NCI-H524 treated with DMSO at 0.1 percent for 48 hours (cell line): ENCODE measurements around the gene WDR7.
A peak's percentile ranks its signal among the peaks of the same experiment; 100 is the strongest.

Experiments
- DNase-seq: peaks from one replicate; lab custom pipeline; 2025; lab: John Stamatoyannopoulos, UW

Gene WDR7

DNA sequence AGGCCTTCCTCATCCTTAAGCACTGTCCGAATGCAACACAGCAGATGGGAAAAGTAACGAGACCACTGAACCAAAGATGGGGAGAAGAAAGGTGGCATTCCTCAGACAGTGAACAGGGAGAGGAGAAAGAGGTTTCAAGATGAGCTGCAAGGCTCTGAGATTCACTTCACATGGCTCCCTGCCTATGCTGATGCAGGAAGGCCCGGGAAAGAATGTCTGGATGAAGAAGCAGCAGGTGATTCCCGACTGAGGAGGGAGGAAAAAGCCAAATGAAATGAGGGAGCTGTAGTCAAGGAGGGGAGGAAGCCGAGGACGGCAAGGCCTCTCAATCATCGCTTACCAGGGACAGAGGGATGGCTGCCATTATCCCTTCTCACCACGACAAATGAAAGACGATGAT lies 397.2 kb downstream of the WDR7 start:
- no peak for DNase-seq

GRCh38 chr18:57048859-57049258 lies 397.7 kb downstream of the WDR7 start:
- DNase-seq, result no peak

DNA sequence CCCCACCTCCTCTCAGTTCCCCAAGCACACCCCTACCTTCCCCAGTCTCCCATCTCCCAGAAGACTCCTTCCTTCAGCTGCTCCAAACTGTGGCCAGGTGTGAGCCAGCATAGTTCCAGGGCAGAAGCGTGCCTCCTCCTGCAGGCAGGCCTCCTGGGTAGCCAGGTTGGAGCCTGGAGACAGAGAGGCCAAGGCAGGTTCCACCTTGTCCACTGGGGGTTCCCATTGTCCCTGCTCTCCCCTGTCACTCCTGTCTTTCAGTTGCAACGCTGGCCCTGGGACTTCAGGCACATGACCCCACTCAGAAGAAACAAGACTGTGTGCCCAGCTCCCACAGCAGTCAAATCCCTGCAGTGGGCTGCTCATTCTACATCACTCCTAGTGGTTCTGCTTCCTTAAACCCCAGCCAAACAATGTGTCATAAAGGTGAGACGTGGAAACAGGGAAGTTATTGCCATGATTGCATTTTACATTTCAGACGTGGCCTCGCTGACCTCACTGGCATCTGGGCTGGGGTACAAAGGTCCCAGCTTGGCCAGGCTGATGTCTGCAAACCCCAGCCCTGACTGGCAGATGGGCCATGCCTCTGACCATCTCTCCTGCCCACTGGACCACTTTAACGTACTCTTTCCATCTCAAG lies 399.3 kb downstream of the WDR7 start:
- DNase-seq, result no peak

- no peak for DNase-seq
Measured at GRCh38 chr18:57051021-57051656, 400.0 kb downstream of the WDR7 start.

DNA sequence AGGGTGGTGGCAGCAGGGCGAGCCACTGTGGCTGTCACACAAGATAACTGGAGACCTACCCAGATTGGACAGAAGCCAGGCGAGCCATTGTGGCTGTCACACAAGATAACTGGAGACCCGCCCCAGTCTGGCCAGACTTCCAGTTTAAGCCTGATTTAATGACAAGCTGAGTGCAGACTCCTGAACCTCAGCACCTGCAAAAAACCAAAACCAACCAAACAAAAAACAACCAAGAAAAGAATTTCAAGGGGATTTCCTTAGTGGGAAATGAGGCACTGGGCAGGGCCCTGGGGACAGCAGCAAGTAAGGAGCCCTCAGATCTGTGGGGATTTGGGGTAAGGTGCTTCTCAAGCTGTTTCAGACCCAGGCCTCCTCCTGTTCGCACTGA lies 400.5 kb downstream of the WDR7 start:
- no peak for DNase-seq

- no peak for DNase-seq
Measured at GRCh38 chr18:57052173-57052572, 401.0 kb downstream of the WDR7 start.

DNA sequence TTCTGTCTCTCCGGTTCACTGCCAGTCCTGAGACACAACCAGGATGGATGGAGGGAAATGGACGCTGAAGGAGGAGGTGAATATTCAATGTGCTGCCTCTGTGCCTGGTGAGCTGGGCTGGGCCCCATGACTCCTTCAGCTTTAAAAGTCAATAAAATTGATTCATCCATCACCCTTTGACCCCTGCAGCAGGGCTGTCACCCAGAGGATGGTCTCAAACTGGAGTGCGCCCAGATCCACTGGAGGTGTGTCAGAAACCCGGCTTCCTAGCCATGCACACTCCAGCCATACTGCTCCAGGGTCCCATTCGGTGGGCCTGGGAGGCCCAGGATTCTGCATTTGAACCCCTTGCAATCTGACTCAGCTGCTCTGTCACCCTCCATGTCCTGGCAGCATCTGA lies 401.6 kb downstream of the WDR7 start:
- no peak for DNase-seq

- DNase-seq, result no peak
Measured at GRCh38 chr18:57054891-57055290, 403.7 kb downstream of the WDR7 start.

DNA sequence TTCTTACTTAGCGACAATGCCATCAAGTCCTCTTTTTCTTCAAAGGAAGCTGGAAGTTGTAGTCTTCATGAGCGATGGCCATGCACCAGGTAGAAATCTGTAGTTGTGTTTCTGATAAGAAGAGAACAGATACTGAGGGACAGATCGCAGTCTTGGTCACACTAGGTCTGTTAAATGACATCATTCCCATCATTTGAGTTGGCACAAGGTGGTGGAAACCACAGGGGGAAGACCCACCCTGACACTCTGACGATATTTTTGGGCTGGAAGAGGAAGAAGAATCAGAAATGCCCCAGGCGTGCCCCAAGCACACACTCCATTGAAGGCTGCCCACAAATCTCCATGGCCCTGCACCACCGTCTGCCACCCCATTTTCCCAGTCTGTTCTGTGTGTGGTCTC lies 406.7 kb downstream of the WDR7 start:
- no peak for DNase-seq

GRCh38 chr18:57058734-57059133 lies 407.6 kb downstream of the WDR7 start:
- DNase-seq, result no peak

DNA sequence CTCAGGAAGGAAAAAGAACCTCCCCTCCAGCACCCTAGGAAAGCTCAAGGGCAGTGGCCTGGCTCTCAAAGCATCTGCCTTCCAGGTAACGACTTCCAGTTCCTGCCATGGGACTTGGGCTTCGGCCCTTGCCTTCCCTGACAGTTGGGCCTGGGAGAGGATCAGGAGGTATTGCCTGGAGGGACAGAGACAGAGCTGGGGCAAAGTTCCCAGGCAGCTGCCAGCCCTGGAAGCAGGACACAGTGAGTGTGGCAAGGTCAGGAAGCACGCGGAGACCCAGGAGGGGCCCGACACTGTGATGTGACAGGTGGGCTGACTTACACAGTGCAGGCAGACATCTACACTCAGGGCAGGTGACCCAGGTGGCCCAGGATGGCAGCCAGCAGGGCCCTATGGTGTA lies 408.2 kb downstream of the WDR7 start:
- no peak for DNase-seq

DNA sequence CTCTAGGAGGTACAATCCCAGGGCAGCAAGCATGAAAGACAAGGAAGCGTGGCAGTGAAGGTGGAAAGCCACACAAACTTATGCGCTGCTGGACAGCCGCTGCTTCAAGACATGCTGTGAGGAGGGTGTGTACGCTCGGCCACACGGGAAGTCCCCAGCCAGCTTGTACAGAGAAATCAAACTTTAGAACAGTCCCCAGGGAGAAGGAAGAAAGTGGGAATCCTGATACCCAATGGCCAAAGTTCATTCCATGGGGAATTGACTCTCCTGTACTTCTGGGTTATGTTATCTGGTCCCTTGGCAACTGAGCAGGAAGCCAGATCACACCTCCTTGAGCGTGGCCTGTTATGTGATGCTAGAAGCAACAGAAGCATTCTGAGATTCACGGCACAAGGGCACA lies 409.7 kb downstream of the WDR7 start:
- DNase-seq, result no peak

GRCh38 chr18:57062178-57062577 lies 411.0 kb downstream of the WDR7 start:
- no peak for DNase-seq

- peak; percentile 84 for DNase-seq
Measured at GRCh38 chr18:57062844-57063243, 411.7 kb downstream of the WDR7 start.

GRCh38 chr18:57063601-57064103 lies 412.5 kb downstream of the WDR7 start:
- DNase-seq, result no peak

GRCh38 chr18:57073501-57074187 lies 422.5 kb downstream of the WDR7 start:
- DNase-seq, result no peak

GRCh38 chr18:57075716-57076400 lies 424.7 kb downstream of the WDR7 start:
- no peak for DNase-seq

DNA sequence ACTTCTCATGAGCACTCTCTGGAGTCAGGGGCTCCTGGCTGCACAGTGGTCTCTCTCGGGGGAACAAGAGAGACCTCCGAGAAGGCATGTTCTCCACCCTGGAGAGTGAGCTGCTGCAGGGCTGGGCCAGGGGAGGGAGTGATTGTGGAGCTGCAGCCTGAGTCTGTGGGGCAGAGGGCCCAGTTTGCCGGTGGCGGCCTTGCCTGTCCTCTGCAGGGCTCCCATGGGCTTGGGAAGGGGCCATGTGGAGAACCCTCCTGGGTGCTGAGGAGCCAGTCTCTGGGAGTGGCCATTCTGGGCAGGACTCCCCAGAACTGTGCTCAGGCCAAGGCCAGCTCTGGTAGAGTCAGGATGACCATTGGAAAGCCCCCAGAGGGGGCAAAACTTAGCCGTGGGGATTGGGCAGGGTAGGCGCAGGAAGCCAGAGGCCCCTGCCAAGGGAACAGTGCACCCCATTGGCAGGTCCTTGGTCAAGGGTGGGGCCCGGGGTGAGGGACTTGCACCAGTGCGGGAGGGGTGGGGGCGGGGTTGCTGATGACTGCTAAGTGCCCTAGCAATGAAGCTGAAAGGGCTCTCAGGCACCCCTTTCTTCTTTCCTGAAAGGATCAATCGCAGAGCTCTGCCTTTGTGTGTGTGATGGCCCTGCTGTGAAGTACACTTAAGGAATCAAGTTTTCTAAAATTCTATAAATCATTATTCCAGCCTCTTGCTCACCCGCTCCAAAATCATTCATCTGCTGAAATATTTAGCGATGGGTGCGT lies 426.0 kb downstream of the WDR7 start:
- DNase-seq, result no peak

- DNase-seq, result no peak
Measured at GRCh38 chr18:57077786-57078552, 426.8 kb downstream of the WDR7 start.

DNA sequence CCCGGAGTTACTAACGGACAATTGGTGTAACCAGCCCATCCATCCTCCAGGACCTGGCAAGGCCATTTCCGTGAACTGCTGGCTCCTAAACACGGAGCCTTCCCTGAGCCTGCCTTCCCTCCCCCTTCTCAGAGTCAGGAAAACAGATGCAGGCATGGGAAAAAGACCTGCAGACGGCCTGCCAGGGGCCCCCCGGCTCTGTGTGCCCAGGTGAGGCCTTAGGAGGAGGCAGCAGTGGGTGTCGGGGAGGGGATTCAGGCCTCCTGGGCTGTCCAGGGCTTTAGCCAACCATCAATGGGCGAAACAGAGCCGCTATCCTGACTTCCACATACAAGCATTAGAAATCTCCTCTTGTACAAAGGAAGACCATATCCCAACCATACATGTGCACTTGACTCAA lies 427.5 kb downstream of the WDR7 start:
- DNase-seq, result no peak

DNA sequence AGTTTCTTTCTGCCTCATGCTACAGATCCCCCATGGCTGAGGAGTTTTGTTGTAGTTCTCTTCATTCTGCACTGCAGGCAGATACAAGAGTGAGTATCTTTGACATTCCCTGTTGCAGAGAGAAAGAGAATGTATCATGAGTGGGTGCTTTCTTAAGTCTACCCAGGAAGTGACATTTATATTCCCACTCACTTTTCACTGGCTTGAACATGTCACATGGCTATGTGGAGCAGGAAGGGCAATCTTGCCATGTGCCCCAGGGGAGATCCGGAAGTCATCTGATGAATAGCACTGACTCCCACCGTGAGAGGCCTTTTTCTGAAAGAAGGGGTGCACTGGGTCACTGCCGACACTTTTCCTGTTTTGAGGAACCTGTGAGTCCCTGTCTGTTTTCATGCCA lies 429.3 kb downstream of the WDR7 start:
- DNase-seq, result no peak
